GM12864 (cell line): Measurements from ENCODE around the gene TRIM15.

Source experiments
- DNase-seq: peaks from one replicate; pipeline ENCODE4 v3.0.0-alpha.2; 2011; ENCODE audit warnings: low read depth
- H3K4me3 ChIP-seq: 2 replicates; pipeline ENCODE4 v1.5.1; 2011; ENCODE audit warnings: mild to moderate bottlenecking, low read depth, low read length, control low read depth
- CTCF ChIP-seq: IDR thresholded peaks from 2 replicates; pipeline ENCODE4 v1.5.1; 2011; ENCODE audit warnings: low read depth, mild to moderate bottlenecking, moderate library complexity, low read length, control low read depth, inconsistent platforms; ENCODE audit errors: missing control alignments

Gene TRIM15

GRCh38 chr6:30211899-30212298, 48.6 kb downstream of the TRIM15 start:
- H3K4me3 ChIP-seq: peak overlapping the region; percentile 92
- no peak for TF ChIP-seq CTCF
- no peak for DNase-seq

- TF ChIP-seq CTCF: no peak
- peak within 1 kb of the TSS; percentile 92 for H3K4me3 ChIP-seq
- DNase-seq: peak; percentile 88
Measured at GRCh38 chr6:30212865-30213666, 49.7 kb downstream of the TRIM15 start, which contains the start of gene TRIM26. Gene TRIM26, minus strand, starts transcription at chr6:30213406. Its CDS starts 14,303 bp downstream, at chr6:30199103.

GRCh38 chr6:30213667-30213956, 50.3 kb downstream of the TRIM15 start:
- no peak for TF ChIP-seq CTCF
- peak overlapping the region; percentile 83 for H3K4me3 ChIP-seq
- DNase-seq: no peak

- H3K4me3 ChIP-seq: peak overlapping the region; percentile 83
- peak; percentile 50 for DNase-seq
- TF ChIP-seq CTCF: no peak
Measured at GRCh38 chr6:30213957-30214656, 50.8 kb downstream of the TRIM15 start.

GRCh38 chr6:30214657-30214982, 51.3 kb downstream of the TRIM15 start:
- TF ChIP-seq CTCF: no peak
- DNase-seq: no peak
- peak overlapping the region; percentile 83 for H3K4me3 ChIP-seq

GRCh38 chr6:30216096-30216495, 52.8 kb downstream of the TRIM15 start:
- DNase-seq: no peak
- no peak overlapping the region for H3K4me3 ChIP-seq
- TF ChIP-seq CTCF: no peak
